Large intestine (tissue), 3 donors: ENCODE results near the gene CLDN9. TPM values are rescaled to one million over a fixed set of nuclear protein-coding genes. Genes with fewer than 3 reads are reported as not detected.

ENCODE experiments used
- DNase-seq, 2 donors: peaks; one replicate each; pipeline versions ENCODE4 v3.0.0 to v3.0.0-alpha.2; 2013
- H3K27ac ChIP-seq: one replicate; pipeline ENCODE4 v1.5.1; 2013; ENCODE audit warnings: low read length
- H3K27me3 ChIP-seq: 2 replicates; pipeline ENCODE4 v1.6.1; 2013; ENCODE audit warnings: low read length; ENCODE audit not compliant: control insufficient read depth, insufficient read depth
- H3K36me3 ChIP-seq: 2 replicates; pipeline ENCODE4 v1.6.1; 2013; ENCODE audit warnings: low read length; ENCODE audit not compliant: control insufficient read depth, insufficient read depth
- H3K4me1 ChIP-seq: one replicate; pipeline ENCODE4 v1.6.1; 2013; ENCODE audit warnings: low read length; ENCODE audit not compliant: control insufficient read depth, insufficient read depth
- H3K4me3 ChIP-seq: one replicate; pipeline ENCODE4 v1.5.1; 2013; ENCODE audit warnings: low read length
- H3K9me3 ChIP-seq: one replicate; pipeline ENCODE4 v1.6.1; 2013; ENCODE audit warnings: mild to moderate bottlenecking, low read depth, low read length, moderate library complexity; ENCODE audit not compliant: control insufficient read depth
- WGBS: methylation state at CpG from one replicate; pipeline ENCODE4 v1.1.5; 2013; ENCODE audit warnings: low lambda C conversion rate; ENCODE audit not compliant: insufficient coverage; 5-methylcytosine and 5-hydroxymethylcytosine counted together
- polyA plus RNA-seq: library from polyadenylated mRNA; unstranded; fragments of 120-200 nt; gene quantifications from one replicate; pipeline ENCODE4 v1.2.1, GENCODE V29; 2013

Gene CLDN9
- polyA plus RNA-seq, 1 donor = 5.2 TPM

DNA sequence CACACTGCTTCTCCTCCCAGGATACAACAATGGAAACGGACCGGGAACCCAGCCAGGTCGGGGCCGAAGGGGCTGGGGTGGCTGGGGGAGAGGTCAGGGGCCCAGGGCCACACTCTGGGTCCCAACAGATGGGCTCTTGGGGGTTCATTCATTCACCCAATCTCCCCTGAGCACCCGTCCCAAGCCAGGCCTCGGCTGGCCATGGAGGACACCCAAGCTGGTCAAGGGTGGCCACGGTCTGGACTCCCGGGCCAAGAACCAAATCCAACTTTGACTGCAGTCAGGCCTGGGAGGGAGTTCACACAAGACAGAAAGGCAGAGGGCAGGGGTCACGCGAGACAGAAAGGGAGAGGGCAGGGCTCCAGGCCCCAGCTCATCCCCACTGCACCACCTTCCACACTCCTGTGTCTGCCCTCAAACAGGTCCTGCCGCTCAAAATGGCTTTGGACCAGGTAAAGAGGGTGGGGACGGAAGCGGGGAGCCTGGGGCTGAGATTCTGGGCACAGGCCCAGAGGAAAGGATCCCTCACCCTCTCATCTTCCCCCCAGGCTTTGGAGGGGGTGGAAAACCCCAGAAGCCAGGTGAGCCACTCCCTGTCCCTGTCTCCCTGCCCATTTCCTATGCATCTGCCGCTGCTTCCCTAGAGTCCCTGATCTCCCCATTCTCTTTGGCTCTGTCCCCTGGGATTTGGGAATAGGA is 20.2 kb upstream of the CLDN9 start:
- no peaks in the 10 kb centered on the region for H3K9me3 ChIP-seq
- H3K27ac ChIP-seq = no peak overlapping the region
- no peaks in the 10 kb centered on the region for H3K27me3 ChIP-seq
- no peak for DNase-seq
- WGBS = no CpG with 5 or more reads among the region's 14 CpGs
- H3K36me3 ChIP-seq = no peaks in the 10 kb centered on the region
- H3K4me3 ChIP-seq = no peak overlapping the region
- no peaks in the 10 kb centered on the region for H3K4me1 ChIP-seq

DNA sequence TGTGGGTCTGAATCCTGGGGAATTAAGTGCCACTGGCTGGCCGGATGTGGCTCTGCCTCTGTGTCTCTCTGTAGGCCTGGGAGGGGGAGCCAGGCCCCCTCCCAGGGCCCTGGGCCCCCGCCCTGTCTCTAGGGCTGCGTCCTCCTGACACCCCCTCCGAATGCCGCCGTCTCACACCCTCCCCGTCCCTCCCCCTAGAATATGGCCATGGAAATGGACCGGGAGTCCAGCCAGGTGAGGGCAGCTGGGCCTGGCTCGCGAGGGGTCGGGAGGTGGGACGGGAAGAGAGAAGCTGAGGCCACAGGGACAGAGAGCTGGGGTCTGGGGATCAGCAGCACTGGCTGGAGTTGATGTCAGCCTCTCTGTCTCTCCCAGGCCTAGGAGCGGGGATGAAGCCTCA is 16.4 kb upstream of the CLDN9 start:
- Histone ChIP-seq H3K36me3 (no peaks in the 10 kb centered on the region), H3K4me1 (no peaks in the 10 kb centered on the region), H3K27ac (no peak overlapping the region), H3K9me3 (no peaks in the 10 kb centered on the region), H3K27me3 (no peaks in the 10 kb centered on the region), H3K4me3 (no peak overlapping the region)
- no CpG with 5 or more reads among the region's 13 CpGs for WGBS
- DNase-seq = no peak

DNA sequence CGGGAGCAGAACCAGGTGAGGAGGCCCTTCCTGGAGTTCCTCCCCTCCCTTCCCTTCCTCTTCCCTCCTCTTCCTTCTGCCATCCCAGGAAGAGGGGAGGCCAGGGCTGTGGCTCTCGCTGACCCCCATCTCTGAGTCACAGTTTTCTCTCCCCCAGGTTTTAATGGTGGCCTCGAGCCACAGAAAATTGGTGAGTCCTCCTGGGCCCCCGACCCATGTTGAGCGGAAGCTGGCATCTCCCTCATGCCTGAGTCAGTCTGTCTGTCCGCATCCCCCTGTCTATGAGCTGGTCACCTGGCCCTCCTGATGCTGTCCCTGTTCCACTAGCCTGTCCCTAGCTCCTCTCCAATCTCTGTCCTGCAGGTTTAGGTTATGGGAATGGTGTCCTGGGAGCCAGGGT is 12.8 kb upstream of the CLDN9 start:
- DNase-seq = no peak
- H3K4me3 ChIP-seq = no peak overlapping the region
- WGBS = no CpG with 5 or more reads among the region's 6 CpGs
- H3K9me3 ChIP-seq = no peaks in the 10 kb centered on the region
- no peaks in the 10 kb centered on the region for H3K36me3 ChIP-seq
- H3K27me3 ChIP-seq = peaks cover 3% of the 10 kb centered on the region
- H3K27ac ChIP-seq = no peak overlapping the region
- H3K4me1 ChIP-seq = no peaks in the 10 kb centered on the region

DNA sequence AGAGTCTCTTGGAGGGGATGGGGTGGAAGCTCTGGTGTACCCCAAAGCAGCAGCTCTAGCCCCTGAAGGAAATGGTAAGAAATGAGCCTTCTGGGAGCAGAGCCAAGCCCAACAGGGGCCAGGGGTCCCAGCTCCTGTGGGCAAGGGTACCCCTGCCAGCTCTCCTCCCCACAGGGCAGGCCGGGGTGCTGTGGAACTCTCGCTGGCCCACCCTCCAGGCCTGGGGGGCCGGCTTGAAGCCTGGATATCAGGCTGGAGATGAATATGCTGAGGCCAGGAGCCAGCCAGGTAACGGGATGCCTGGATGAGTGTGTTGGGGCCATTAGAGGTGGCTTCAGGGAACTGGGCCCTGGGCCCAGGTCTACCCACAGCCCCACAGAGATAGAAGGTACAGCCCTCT is 12.2 kb upstream of the CLDN9 start:
- Histone ChIP-seq H3K4me3 (no peak overlapping the region), H3K27me3 (peaks cover 4% of the 10 kb centered on the region), H3K27ac (no peak overlapping the region), H3K9me3 (no peaks in the 10 kb centered on the region), H3K4me1 (no peaks in the 10 kb centered on the region), H3K36me3 (no peaks in the 10 kb centered on the region)
- WGBS = no CpG with 5 or more reads among the region's 4 CpGs
- DNase-seq = no peak

DNA sequence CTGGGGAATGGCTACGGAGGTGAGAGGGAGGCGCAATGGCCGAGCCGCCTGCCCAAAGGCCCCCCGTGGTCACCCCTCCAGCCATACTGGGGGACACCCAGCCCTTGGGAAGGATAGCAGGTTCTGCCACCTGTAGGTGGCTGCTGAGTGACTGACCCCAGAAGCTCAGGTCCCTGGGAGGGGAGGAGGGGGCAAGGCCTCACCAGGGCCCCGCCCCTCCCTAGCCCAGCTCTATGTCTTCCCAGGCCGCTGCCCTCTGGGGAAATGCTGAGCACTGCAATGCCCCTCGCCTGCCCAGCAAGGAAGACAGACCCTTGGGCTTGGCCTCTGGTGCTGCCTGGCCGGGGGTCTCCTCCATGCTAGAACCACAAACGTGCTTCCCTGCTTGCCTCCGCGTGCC is 11.4 kb upstream of the CLDN9 start:
- Histone ChIP-seq H3K4me3 (no peak overlapping the region), H3K4me1 (no peaks in the 10 kb centered on the region), H3K27me3 (peaks cover 7% of the 10 kb centered on the region), H3K36me3 (no peaks in the 10 kb centered on the region), H3K27ac (no peak overlapping the region), H3K9me3 (no peaks in the 10 kb centered on the region)
- WGBS = no CpG with 5 or more reads among the region's 12 CpGs
- DNase-seq = no peak

DNA sequence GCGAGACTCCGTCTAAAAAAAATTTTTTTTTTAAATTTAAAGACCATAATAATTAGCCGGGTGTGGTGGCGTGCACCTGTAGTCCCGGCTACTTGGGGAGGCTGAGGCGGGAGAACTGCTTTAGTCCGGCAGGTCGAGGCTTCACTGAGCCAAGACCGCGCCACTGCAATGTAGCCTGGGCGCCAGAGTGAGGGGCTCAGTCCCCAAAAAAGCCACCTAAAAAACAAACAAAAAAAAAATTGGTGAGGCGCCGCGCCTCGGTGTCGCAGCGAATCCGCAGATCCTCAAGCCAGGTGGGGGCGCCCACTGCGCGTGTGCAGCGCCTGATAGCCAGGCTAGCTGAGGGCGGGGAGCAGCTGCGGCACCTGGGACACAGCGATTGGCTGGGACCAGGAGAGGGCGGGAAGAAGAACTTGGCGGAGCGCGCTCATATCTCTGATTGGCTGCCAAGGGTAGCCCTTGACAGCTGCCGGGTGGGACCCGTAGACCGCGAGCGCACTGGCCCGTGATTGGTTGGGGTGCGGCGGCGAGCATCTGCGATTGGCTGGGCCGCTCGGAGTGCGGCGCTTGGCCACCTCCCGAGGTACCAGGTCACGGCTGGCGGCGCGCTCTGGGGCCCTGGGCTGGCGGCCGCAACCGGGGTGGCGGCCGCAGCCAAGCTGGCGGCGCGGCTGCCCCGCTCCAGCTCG is 9.0 kb upstream of the CLDN9 start:
- peaks cover 12% of the 10 kb centered on the region for H3K4me1 ChIP-seq
- no peaks in the 10 kb centered on the region for H3K9me3 ChIP-seq
- H3K4me3 ChIP-seq = no peak overlapping the region
- H3K36me3 ChIP-seq = no peaks in the 10 kb centered on the region
- H3K27me3 ChIP-seq = peaks cover 17% of the 10 kb centered on the region
- peak; percentile 99 to 100 for DNase-seq
- WGBS = no CpG with 5 or more reads among the region's 58 CpGs
- no peak overlapping the region for H3K27ac ChIP-seq

DNA sequence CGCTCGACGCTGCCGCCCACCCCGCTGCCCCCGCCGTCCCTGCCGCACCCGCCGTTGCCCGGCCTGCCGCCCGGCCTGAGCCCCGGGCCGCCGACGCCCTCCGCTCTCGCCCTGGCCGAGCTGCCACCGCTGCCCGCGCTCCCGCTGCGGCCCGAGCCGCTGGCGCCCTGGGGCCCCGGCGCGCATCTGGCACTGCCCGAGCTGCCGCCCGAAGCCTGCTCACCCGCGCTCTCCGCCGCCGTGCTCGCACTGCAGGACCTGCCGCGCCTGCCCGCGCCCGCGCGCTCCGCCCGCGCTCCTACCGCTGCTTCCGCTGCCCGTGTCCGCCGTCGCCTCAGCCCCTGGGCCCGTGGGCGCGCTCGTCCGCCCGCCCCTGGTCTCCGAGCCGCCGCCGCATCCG is 8.4 kb upstream of the CLDN9 start:
- H3K4me3 ChIP-seq = no peak overlapping the region
- H3K27me3 ChIP-seq = peaks cover 18% of the 10 kb centered on the region
- H3K36me3 ChIP-seq = no peaks in the 10 kb centered on the region
- no peak overlapping the region for H3K27ac ChIP-seq
- no peaks in the 10 kb centered on the region for H3K9me3 ChIP-seq
- DNase-seq = no peak
- peaks cover 18% of the 10 kb centered on the region for H3K4me1 ChIP-seq
- WGBS = no CpG with 5 or more reads among the region's 67 CpGs

DNA sequence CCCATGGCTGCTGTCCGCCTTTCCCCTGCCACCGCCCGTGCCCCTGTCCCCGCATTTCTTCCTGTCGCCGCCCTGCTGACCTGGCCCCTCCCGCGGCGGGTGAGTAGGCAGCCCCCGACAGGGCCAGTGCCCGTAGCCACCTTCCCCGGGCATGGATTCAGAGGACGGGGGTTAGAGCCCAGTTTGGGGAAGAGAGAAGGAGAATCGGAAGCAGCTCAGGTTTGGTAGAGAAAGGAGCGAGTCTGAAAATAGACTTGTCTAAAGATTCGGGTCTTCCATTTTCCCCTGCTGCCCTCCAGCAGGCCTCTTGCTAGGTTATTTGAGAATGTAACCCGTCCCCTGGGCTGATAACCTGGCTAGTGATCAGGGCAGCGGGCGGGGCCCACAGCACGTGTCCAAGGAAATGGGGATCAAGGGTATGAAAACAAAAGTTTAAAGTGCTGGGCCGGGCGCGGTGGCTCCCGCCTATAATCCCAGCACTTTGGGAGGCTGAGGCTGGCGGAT is 7.9 kb upstream of the CLDN9 start:
- Histone ChIP-seq H3K4me1 (peaks cover 23% of the 10 kb centered on the region), H3K27me3 (peaks cover 21% of the 10 kb centered on the region), H3K27ac (peak overlapping the region; percentile 99), H3K36me3 (no peaks in the 10 kb centered on the region), H3K4me3 (peak overlapping the region; percentile 59), H3K9me3 (no peaks in the 10 kb centered on the region)
- peak; percentile 48 to 80 for DNase-seq
- WGBS = no CpG with 5 or more reads among the region's 25 CpGs

DNA sequence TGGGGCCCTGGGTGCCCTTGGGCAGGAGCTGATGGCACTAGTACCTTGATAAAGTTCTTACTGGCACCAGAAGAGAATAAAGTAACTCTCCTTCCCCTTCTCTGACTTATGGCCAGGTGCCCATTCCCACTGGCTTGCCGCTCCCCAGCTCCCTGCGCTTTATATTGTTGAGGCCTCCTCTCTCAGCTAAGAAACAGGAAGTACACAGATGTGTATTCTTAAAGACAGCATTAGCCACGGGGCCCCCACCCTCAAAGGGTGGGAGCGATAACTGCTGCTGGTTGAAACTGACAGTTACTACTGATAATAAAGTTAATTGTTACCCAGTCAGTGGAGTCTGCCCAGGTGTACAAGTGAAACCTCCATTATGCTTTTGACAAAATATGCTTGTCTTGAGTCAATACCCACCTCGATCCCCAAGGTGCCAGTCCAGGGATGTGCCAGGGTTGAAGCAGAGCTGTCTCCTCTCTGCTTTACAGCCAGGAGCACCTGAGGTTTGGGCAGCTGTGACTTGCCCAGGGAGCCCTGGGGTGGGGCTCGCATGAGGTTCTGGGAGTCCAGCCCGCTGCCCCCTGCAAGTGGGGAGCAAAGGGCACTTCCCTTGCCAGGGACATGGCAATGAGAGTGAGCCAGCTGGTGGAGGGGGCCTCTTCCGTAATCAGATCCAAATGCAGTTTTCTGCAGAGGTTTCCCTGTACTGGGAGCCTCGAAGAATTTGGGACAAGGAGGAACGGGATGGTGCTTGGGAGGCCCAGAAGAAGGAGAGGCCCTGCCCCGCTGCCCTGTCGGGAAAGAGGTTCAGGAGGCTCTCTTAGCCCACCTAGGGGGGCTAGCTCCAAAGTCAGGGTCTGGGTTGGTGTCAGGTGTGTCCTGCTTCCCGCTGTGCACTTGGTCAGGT is 5.4 kb upstream of the CLDN9 start:
- Histone ChIP-seq H3K4me3 (peak overlapping the region; percentile 59), H3K36me3 (no peaks in the 10 kb centered on the region), H3K9me3 (no peaks in the 10 kb centered on the region), H3K27ac (peak overlapping the region; percentile 99), H3K27me3 (peaks cover 28% of the 10 kb centered on the region), H3K4me1 (peaks cover 42% of the 10 kb centered on the region)
- DNase-seq = peak; percentile 93 to 98
- WGBS = no CpG with 5 or more reads among the region's 13 CpGs

DNA sequence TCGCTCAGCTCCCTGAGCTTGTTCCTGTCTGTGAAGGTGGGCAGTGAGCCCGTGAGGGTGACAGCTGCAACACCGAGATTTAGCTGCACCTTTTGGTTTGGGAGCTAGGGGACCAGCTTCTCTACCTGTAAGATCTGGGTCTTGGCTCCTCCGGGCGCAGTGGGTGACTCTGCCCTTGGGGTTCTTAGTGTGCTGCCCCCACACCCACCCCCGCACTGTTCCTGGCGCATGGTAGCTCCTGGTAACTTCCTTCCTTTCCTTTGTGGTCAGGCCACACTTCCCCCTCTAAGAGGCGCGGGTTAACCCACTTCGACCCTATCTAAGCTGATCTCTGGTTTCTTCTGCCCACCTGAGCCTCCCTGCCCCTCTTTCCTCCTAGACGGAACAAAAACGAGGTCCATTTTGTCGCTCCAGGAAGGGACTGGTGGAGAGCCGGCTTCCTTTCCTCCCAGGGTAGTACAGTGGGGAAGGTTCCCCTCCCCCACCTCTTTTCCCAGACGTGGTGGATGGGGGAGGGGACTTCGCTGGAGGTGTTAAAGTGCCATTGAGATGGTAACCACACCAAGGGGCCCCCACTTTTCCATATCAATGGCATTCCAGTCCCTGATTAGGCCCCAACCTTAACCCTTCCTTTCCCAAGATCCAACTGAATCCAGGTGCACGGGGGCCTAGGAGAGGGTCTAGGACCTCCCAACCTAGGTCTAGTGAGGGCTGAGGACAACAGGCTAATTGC is 4.6 kb upstream of the CLDN9 start:
- Histone ChIP-seq H3K4me3 (peak overlapping the region; percentile 42), H3K27ac (peak overlapping the region; percentile 99), H3K4me1 (peaks cover 49% of the 10 kb centered on the region), H3K9me3 (no peaks in the 10 kb centered on the region), H3K27me3 (peaks cover 36% of the 10 kb centered on the region), H3K36me3 (no peaks in the 10 kb centered on the region)
- peak; percentile 92 to 96 for DNase-seq
- WGBS = no CpG with 5 or more reads among the region's 17 CpGs
